K562 (cell line): ENCODE results near the gene AKAP13. TPM values are rescaled to one million over a fixed set of nuclear protein-coding genes. Genes with fewer than 3 reads are reported as not detected.

Source experiments
- ATAC-seq: fragments of 200-7000 bp; cut with Tn5 transposase; 3 replicates; pipeline ENCODE4 v1.9.1; 2020; ENCODE audit warnings: moderate library complexity
- BruUV-seq: library from RNA; stranded (reverse); fragments of 400-500 nt; replicated peaks from 2 replicates; lab custom pipeline; 2021; lab: Mats Ljungman, UMichigan
- CTCF ChIA-PET: fragments of 300-600 bp; formaldehyde crosslinking; extraction: SDS; loops from one replicate; lab custom pipeline; 2021; ENCODE audit warnings: low intra/inter-chr PET ratio; lab: Yijun Ruan, JAX
- POLR2A ChIA-PET: fragments of 300-600, 350-650 bp; sonication (Branson Sonifier 250); formaldehyde crosslinking; extraction: SDS; loops from one replicate; lab custom pipeline; 2021; ENCODE audit warnings: antibody characterized with exemption, inconsistent platforms; lab: Yijun Ruan, JAX
- DNase-seq, 4 experiments: peaks; one replicate each; pipeline versions ENCODE4 v3.0.0 to v3.0.0-alpha.2; 2011 to 2018; ENCODE audit warnings: low spot score in 3 of 4, mixed read lengths in 3 of 4; ENCODE audit errors: extremely low read depth in 1 of 4
- FAIRE-seq: peaks from 2 replicates; lab custom pipeline; 2011; peaks lifted over from hg19 to GRCh38; lab: Jason Lieb, UNC
- H2AFZ ChIP-seq: 2 replicates; pipeline ENCODE4 v1.6.0; 2011; ENCODE audit warnings: low read depth, low read length, control low read depth, inconsistent platforms
- H3K27ac ChIP-seq: fragments of 200-600 bp; 3 replicates; pipeline ENCODE4 v1.8.0; 2011; ENCODE audit warnings: low read depth, mild to moderate bottlenecking, control low read depth, inconsistent platforms, low read length, moderate library complexity, mixed read lengths; ENCODE audit errors: extremely low read depth
- H3K27me3 ChIP-seq, 2 experiments: fragments of 300-600 bp in 1 of 2; 2 replicates in 1 of 2; 3 replicates in 1 of 2; pipeline versions ENCODE4 v1.6.0 to v1.8.0; 2011; ENCODE audit warnings: inconsistent platforms in 2 of 2, low read length in 2 of 2, mild to moderate bottlenecking in 1 of 2, mixed read lengths in 1 of 2, moderate library complexity in 1 of 2; ENCODE audit not compliant: control insufficient read depth in 2 of 2, insufficient read depth in 2 of 2
- H3K36me3 ChIP-seq: fragments of 300-600 bp; 3 replicates; pipeline ENCODE4 v1.8.0; 2011; ENCODE audit warnings: mild to moderate bottlenecking, low read length, inconsistent platforms; ENCODE audit not compliant: control insufficient read depth, insufficient read depth
- H3K4me1 ChIP-seq, 2 experiments: fragments of 200-600 bp in 1 of 2; replicated peaks in 1 of 2; 2 replicates in 1 of 2; 3 replicates in 1 of 2; pipeline versions ENCODE4 v1.5.1 to v1.8.0; 2011; ENCODE audit warnings: inconsistent platforms in 2 of 2, low read length in 2 of 2, mild to moderate bottlenecking in 1 of 2, mixed read lengths in 1 of 2, moderate library complexity in 1 of 2; ENCODE audit not compliant: control insufficient read depth in 2 of 2, insufficient read depth in 2 of 2
- H3K4me2 ChIP-seq: 2 replicates; pipeline ENCODE4 v1.6.1; 2011; ENCODE audit warnings: low read length, control low read depth, inconsistent platforms, mixed read lengths; ENCODE audit not compliant: insufficient read depth
- H3K4me3 ChIP-seq: fragments of 200-600 bp; sonication (generic), shearing (Covaris generic); 2 replicates; pipeline ENCODE4 v1.5.1; 2016; ENCODE audit warnings: control low read depth, inconsistent platforms
- H3K79me2 ChIP-seq: fragments of 200-600 bp; 3 replicates; pipeline ENCODE4 v1.8.0; 2011; ENCODE audit warnings: low read length, inconsistent platforms; ENCODE audit not compliant: control insufficient read depth, insufficient read depth
- H3K9ac ChIP-seq, 2 experiments: 2 replicates each; pipeline versions ENCODE4 v1.6.0 to v1.6.1; 2011; ENCODE audit warnings: low read depth in 2 of 2, low read length in 2 of 2, control low read depth in 1 of 2, inconsistent platforms in 1 of 2, mild to moderate bottlenecking in 1 of 2, mixed read lengths in 1 of 2; ENCODE audit not compliant: insufficient read depth in 1 of 2
- H3K9me1 ChIP-seq: one replicate; pipeline ENCODE4 v1.6.0; 2011; ENCODE audit warnings: inconsistent platforms, mild to moderate bottlenecking, low read length, moderate library complexity; ENCODE audit not compliant: control insufficient read depth, insufficient read depth
- H3K9me3 ChIP-seq: replicated peaks from 2 replicates; pipeline ENCODE4 v1.5.1; 2011; ENCODE audit warnings: low read depth, low read length, inconsistent platforms; ENCODE audit not compliant: control insufficient read depth, insufficient read depth
- H4K20me1 ChIP-seq: replicated peaks from 2 replicates; pipeline ENCODE4 v1.6.1; 2011; ENCODE audit warnings: low read length, inconsistent platforms, mixed read lengths; ENCODE audit not compliant: control insufficient read depth, insufficient read depth
- EHMT2 ChIP-seq: fragments of 450-650 bp; IDR thresholded peaks from 2 replicates; pipeline ENCODE4 v1.6.1; 2018; ENCODE audit warnings: antibody characterized with exemption
- NR3C1 ChIP-seq: sonication (generic); formaldehyde crosslinking; IDR thresholded peaks from 2 replicates; pipeline ENCODE4 v1.8.1; 2022; ENCODE audit warnings: missing genetic modification reagents
- RBM22 ChIP-seq: fragments of 200-400 bp; formaldehyde crosslinking; IDR thresholded peaks from 2 replicates; pipeline ENCODE4 v1.6.1; 2018; ENCODE audit warnings: low read length, low read depth; ENCODE audit not compliant: poor library complexity, severe bottlenecking
- RUNX1 ChIP-seq: sonication (generic); IDR thresholded peaks from 2 replicates; pipeline ENCODE4 v1.6.1; 2016; ENCODE audit warnings: antibody characterized with exemption, low read depth
- SIN3A ChIP-seq, 2 experiments: fragments of 150-350 bp in 1 of 2; IDR thresholded peaks; 2 replicates each; pipeline ENCODE4 v1.6.1; 2011 to 2016; ENCODE audit warnings: borderline replicate concordance in 2 of 2, low read depth in 2 of 2, low read length in 2 of 2, mild to moderate bottlenecking in 2 of 2, moderate library complexity in 2 of 2; ENCODE audit not compliant: control insufficient read depth in 1 of 2
- ZEB2 ChIP-seq: fragments of 450-650 bp; IDR thresholded peaks from 2 replicates; pipeline ENCODE4 v1.6.1; 2016
- ZNF146 ChIP-seq: IDR thresholded peaks from one replicate; pipeline ENCODE4 v1.6.1; 2018; ENCODE audit warnings: missing compliant biosample characterization; ENCODE audit not compliant: unreplicated experiment
- ZNF785 ChIP-seq: fragments of 250-450 bp; sonication (Bioruptor Pico); IDR thresholded peaks from 2 replicates; pipeline ENCODE4 v1.4.0; 2020; ENCODE audit warnings: mild to moderate bottlenecking
- WGBS: fragments of 100-300 bp; shearing (Covaris generic); methylation state at CpG from one replicate; pipeline ENCODE4 v1.1.6; 2016; ENCODE audit warnings: low coverage, mixed read lengths; ENCODE audit not compliant: insufficient coverage; ENCODE audit errors: missing lambda C conversion rate; 5-methylcytosine and 5-hydroxymethylcytosine counted together
- in situ Hi-C: fragments of 300-500 bp; cut with MboI; formaldehyde crosslinking; loops from 4 replicates; pipeline ENCODE4 v1.15.0; 2018; ENCODE audit warnings: inconsistent platforms, mixed read lengths
- intact Hi-C: fragments of 100-400 bp; cut with micrococcal nuclease; formaldehyde crosslinking; loops from 2 replicates; pipeline ENCODE4 v1.14.2; 2022
- polyA plus RNA-seq, 8 experiments: library from polyadenylated mRNA; depleted of rRNA in 4 of 8; stranded (reverse) in 5 of 8; unstranded in 3 of 8; fragments of >200 nt; fragmentation: Nextera tagmentation in 2 of 8; fragmentation: Illumina TruSeq in 1 of 8; extraction: Ambion mirVana in 2 of 8; extraction: Trizol in 1 of 8; gene quantifications; 2 replicates each; pipeline versions ENCODE4 v1.2.1 to v1.2.3, GENCODE V29; 2011 to 2014; ENCODE audit warnings: inconsistent platforms in 1 of 8, missing spikeins in 1 of 8
- total RNA-seq, 7 experiments: library from RNA; depleted of rRNA in 6 of 7; stranded (reverse); fragments of >200 nt in 6 of 7; fragmentation: Illumina TruSeq in 2 of 7; extraction: Trizol in 2 of 7; gene quantifications; 2 replicates each; pipeline versions ENCODE4 v1.2.1 to v1.2.3, GENCODE V29; 2011 to 2021; ENCODE audit warnings: low replicate concordance in 1 of 7
- TF ChIP-seq, protein P1 (sequence below): fragments of 250-450 bp; sonication (Bioruptor Pico); IDR thresholded peaks from 2 replicates; pipeline ENCODE4 v1.8.0; 2022; ENCODE audit warnings: moderate library complexity, mild to moderate bottlenecking, inconsistent platforms
- TF ChIP-seq, protein P2 (sequence below), 2 experiments: fragments of 450-650 bp in 1 of 2; IDR thresholded peaks; 2 replicates each; pipeline ENCODE4 v1.6.1; 2011 to 2017; ENCODE audit warnings: low read depth in 2 of 2, antibody characterized with exemption in 1 of 2, borderline replicate concordance in 1 of 2, low read length in 1 of 2, mild to moderate bottlenecking in 1 of 2, mixed read lengths in 1 of 2; ENCODE audit not compliant: control insufficient read depth in 1 of 2

AKAP13 gene
- total and polyA plus RNA-seq, 9 of the 15 experiments (the other 6 are each of a cell fraction or from before 2014, with no cell fraction given): 0.03 to 1.7 (median 0.42) TPM

DNA sequence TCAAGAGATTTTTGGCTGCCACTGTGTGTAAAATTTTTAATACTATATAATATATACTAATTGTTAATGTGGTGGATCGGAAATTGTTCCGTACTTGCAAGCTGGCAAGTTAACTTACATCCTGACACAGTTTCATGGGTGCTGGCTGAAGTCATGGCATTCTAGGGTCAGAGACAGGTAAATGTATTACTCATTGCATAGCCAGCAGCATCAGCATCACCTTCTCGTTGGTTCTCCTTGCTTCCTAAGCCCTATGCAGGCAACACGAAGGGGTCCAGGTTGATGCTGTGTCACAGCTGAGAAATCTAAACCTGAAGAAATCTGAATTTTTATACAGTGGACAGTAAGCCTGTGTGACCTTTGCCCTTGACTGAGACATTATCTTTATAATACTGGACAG, 251.6 kb downstream of the AKAP13 start:
- no TSS peak for BruUV-seq
- no peak overlapping the region for H2AFZ ChIP-seq
- no peak overlapping the region for H3K27ac ChIP-seq
- TF ChIP-seq RBM22 (no peak), EHMT2 (no peak)
- TF ChIP-seq, protein P1, sequence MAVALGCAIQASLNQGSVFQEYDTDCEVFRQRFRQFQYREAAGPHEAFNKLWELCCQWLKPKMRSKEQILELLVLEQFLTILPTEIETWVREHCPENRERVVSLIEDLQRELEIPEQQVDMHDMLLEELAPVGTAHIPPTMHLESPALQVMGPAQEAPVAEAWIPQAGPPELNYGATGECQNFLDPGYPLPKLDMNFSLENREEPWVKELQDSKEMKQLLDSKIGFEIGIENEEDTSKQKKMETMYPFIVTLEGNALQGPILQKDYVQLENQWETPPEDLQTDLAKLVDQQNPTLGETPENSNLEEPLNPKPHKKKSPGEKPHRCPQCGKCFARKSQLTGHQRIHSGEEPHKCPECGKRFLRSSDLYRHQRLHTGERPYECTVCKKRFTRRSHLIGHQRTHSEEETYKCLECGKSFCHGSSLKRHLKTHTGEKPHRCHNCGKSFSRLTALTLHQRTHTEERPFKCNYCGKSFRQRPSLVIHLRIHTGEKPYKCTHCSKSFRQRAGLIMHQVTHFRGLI (CRISPR knock-in tag): no peak
- ATAC-seq (no peak), FAIRE-seq (no peak), DNase-seq (no peak)
- intact Hi-C loops (no loop called here), in situ Hi-C loops (no loop called here)
- no peaks in the 10 kb centered on the region for H3K9me1 ChIP-seq
- CTCF ChIA-PET: no interaction called here
- no peaks in the 10 kb centered on the region for H3K9me3 ChIP-seq
- no peaks in the 10 kb centered on the region for H3K36me3 ChIP-seq
- WGBS: 0% methylated on average over 4 of the region's 4 CpGs
- no peaks in the 10 kb centered on the region for H3K4me1 ChIP-seq
- peaks cover 0 to 8% of the 10 kb centered on the region in 2 experiments; a peak in 1 of 5 replicates for H3K27me3 ChIP-seq
- no peak overlapping the region for H3K4me3 ChIP-seq
- H3K9ac ChIP-seq: no peak overlapping the region
- H3K4me2 ChIP-seq: no peak overlapping the region
- H3K79me2 ChIP-seq: no peaks in the 10 kb centered on the region
- POLR2A ChIA-PET: no interaction called here
- H4K20me1 ChIP-seq: no peaks in the 10 kb centered on the region

DNA sequence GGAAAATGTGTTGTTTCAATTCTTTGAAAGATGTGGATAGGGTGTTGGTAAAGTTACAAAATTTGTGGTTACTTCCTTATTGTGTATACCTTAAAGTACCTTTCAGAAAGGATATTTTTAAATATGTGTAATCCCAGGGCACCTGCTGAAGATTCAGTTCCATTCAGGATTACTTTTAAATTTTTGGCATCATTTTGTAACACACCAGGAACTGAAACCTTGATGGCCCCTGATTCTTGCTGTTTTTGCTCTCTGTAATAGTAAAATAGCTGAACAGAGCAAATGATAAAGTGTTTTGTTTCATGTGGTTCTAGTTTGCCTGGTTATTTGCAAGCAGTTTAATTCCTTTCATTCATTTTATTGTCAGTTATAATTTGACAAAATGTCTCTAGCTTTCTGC, 253.5 kb downstream of the AKAP13 start:
- ATAC-seq: no peak
- no peak overlapping the region for H3K27ac ChIP-seq
- H3K4me1 ChIP-seq: no peaks in the 10 kb centered on the region
- no peaks in the 10 kb centered on the region for H3K79me2 ChIP-seq
- TF ChIP-seq ZNF146 (CRISPR knock-in tag) (no peak), ZNF785 (CRISPR knock-in tag) (no peak), SIN3A (IDR thresholded peaks at IDR 0.05; ENCODE audit: borderline replicate concordance in 2 of 2, control insufficient read depth in 1 of 2, low read depth in 2 of 2, low read length in 2 of 2) (no peak), RUNX1 (no peak), ZEB2 (no peak), NR3C1 (CRISPR knock-in tag) (no peak)
- TF ChIP-seq, protein P2, sequence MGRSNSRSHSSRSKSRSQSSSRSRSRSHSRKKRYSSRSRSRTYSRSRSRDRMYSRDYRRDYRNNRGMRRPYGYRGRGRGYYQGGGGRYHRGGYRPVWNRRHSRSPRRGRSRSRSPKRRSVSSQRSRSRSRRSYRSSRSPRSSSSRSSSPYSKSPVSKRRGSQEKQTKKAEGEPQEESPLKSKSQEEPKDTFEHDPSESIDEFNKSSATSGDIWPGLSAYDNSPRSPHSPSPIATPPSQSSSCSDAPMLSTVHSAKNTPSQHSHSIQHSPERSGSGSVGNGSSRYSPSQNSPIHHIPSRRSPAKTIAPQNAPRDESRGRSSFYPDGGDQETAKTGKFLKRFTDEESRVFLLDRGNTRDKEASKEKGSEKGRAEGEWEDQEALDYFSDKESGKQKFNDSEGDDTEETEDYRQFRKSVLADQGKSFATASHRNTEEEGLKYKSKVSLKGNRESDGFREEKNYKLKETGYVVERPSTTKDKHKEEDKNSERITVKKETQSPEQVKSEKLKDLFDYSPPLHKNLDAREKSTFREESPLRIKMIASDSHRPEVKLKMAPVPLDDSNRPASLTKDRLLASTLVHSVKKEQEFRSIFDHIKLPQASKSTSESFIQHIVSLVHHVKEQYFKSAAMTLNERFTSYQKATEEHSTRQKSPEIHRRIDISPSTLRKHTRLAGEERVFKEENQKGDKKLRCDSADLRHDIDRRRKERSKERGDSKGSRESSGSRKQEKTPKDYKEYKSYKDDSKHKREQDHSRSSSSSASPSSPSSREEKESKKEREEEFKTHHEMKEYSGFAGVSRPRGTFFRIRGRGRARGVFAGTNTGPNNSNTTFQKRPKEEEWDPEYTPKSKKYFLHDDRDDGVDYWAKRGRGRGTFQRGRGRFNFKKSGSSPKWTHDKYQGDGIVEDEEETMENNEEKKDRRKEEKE (IDR thresholded peaks at IDR 0.05; ENCODE audit: borderline replicate concordance in 1 of 2, control insufficient read depth in 1 of 2, low read depth in 2 of 2, low read length in 1 of 2): no peak
- H3K9ac ChIP-seq: no peak overlapping the region
- POLR2A ChIA-PET: interaction anchor here (1.2 kb wide), 2 partner anchors 9 to 11 kb away, joined by 3 to 4 read pairs; no protein-coding TSS in a partner anchor
- FAIRE-seq: no peak
- no peak overlapping the region for H2AFZ ChIP-seq
- no peak overlapping the region for H3K4me3 ChIP-seq
- H3K27me3 ChIP-seq: no peaks in the 10 kb centered on the region
- H3K9me1 ChIP-seq: no peaks in the 10 kb centered on the region
- H3K4me2 ChIP-seq: no peak overlapping the region
- H4K20me1 ChIP-seq: no peaks in the 10 kb centered on the region
- no peaks in the 10 kb centered on the region for H3K9me3 ChIP-seq
- CTCF ChIA-PET: no interaction called here
- H3K36me3 ChIP-seq: no peaks in the 10 kb centered on the region
- intact Hi-C loops: no loop called here
- DNase-seq: no peak
- BruUV-seq: no TSS peak
- in situ Hi-C loops: no loop called here
